ENCODE measurements around the gene IL17C. TPM values are rescaled to one million over a fixed set of nuclear protein-coding genes. Genes with fewer than 3 reads are reported as not detected.
A peak's percentile ranks its signal among the peaks of the same experiment; 100 is the strongest.

IL17C gene
- total RNA-seq, 5 donors from 2014 or later (not counting 1 experiment from before 2014, with no cell fraction given) = 0.35 to 0.93 (median 0.39) TPM; not detected in 2

DNA sequence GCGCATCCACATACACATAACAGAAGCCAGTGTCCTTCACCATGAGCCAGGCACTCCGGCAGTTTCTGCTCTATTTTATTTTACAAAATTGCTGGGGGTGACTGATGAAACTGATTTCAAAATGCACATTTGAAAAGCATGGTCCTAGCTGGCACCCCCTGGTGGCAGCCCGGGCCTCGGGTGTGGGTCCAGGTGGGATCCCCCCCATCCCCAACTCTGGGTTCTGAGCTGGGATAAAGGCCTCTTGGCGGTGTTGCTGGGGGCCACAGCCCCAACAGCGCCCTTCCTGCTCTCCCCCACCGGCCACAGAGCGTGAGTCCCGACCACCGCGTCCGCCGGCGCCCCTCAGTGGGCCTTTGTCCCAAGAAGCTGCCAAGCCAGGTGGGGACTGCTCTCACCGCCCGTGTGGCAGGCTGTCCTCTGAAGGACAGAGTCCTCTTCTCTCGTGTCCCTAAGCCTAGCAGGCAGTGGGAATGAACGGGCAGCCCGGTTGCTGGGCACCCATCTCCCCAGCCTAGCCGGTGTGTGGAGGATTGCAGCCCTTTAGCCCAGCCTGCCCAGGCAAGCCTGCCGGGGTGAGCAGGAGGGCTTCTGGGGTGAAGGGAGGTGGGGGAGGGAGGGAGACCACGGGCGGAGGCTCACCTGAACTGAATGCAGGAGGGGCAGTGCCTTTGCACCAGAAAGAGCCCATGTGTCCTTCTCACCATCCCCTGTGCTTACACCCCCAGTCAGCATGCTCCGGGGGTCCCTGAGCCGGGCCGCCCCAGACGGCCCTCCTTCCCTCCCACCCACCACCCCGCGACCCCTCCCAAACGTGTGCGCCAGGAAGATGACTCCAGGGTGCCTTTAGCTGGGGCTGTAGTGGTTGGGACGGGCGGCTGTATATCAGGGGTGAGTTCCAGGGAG, 47.0 kb downstream of the IL17C start:
- peaks cover 52 to 60% (median 55%) of the 10 kb centered on the region in 3 donors for H3K4me1 Mint-ChIP-seq
- no peaks in the 10 kb centered on the region for H3K9me3 Mint-ChIP-seq
- Histone ChIP-seq H3K4me1 (ENCODE audit: control insufficient read depth in 1 of 2, extremely low read depth in 1 of 2, insufficient read depth in 2 of 2, low read length in 2 of 2) (peaks cover 20 to 67% of the 10 kb centered on the region in 2 experiments), H3K27me3 (replicated peaks in 1 of 2; ENCODE audit: control insufficient read depth in 2 of 2, extremely low read depth in 1 of 2, insufficient read depth in 2 of 2, low read length in 1 of 2) (peaks cover 0 to 5% of the 10 kb centered on the region in 2 experiments), H3K9me3 (no peaks in the 10 kb centered on the region), H3K36me3 (ENCODE audit: control insufficient read depth in 2 of 2, extremely low read depth in 1 of 2, insufficient read depth in 1 of 2, low read length in 1 of 2) (peaks cover 4 to 8% of the 10 kb centered on the region in 2 donors), H3K4me3 (ENCODE audit: control insufficient read depth in 1 of 2, extremely low read depth in 1 of 2, low read length in 1 of 2) (peak overlapping the region; percentile 69 to 94), H3K27ac (ENCODE audit: low read length) (peak overlapping the region; percentile 54)
- WGBS (ENCODE audit: insufficient coverage) = 17% methylated on average over 20 of the region's 33 CpGs
- H3K4me3 Mint-ChIP-seq = peak overlapping the region; percentile 77 to 81 (median 79)
- POLR2A ChIA-PET = no interaction called here
- no peaks in the 10 kb centered on the region for H3K36me3 Mint-ChIP-seq
- H3K27me3 Mint-ChIP-seq = no peaks in the 10 kb centered on the region
- peak in 27 of 35 experiments; percentile 36 to 71 (median 60) for DNase-seq
- H3K27ac Mint-ChIP-seq = peak overlapping the region; percentile 39 to 82
- CTCF ChIA-PET = interaction anchor here (0.6 to 1.1 kb wide), 3 partner anchors 10 to 22 kb away, joined by 3 to 6 read pairs (median 3); no protein-coding TSS in a partner anchor
- ATAC-seq (replicated peaks in 1 of 4) = peak; percentile 10 to 18 (median 16)

- peaks cover 0 to 2% of the 10 kb centered on the region in 2 donors for H3K27me3 Mint-ChIP-seq
- H3K27ac ChIP-seq (ENCODE audit: low read length) = peak overlapping the region; percentile 54
- peaks cover 17 to 67% of the 10 kb centered on the region in 2 experiments for H3K4me1 ChIP-seq (ENCODE audit: control insufficient read depth in 1 of 2, extremely low read depth in 1 of 2, insufficient read depth in 2 of 2, low read length in 2 of 2)
- CTCF ChIA-PET = interaction anchor here (0.6 to 1.1 kb wide), 2 partner anchors 9 to 22 kb away, joined by 3 to 6 read pairs; no protein-coding TSS in a partner anchor
- peak overlapping the region; percentile 69 to 94 for H3K4me3 ChIP-seq (ENCODE audit: control insufficient read depth in 1 of 2, extremely low read depth in 1 of 2, low read length in 1 of 2)
- 0% methylated on average over 25 of the region's 25 CpGs for WGBS (ENCODE audit: insufficient coverage)
- no peaks in the 10 kb centered on the region for H3K9me3 Mint-ChIP-seq
- POLR2A ChIA-PET = no interaction called here
- H3K27ac Mint-ChIP-seq = peak overlapping the region; percentile 55 to 63
- H3K4me1 Mint-ChIP-seq = peaks cover 55 to 62% (median 59%) of the 10 kb centered on the region in 3 donors
- H3K4me3 Mint-ChIP-seq = peak overlapping the region; percentile 77 to 81 (median 79)
- H3K9me3 ChIP-seq = no peaks in the 10 kb centered on the region
- H3K27me3 ChIP-seq (replicated peaks in 1 of 2; ENCODE audit: control insufficient read depth in 2 of 2, extremely low read depth in 1 of 2, insufficient read depth in 2 of 2, low read length in 1 of 2) = peaks cover 0 to 5% of the 10 kb centered on the region in 2 experiments
- no peaks in the 10 kb centered on the region for H3K36me3 Mint-ChIP-seq
- peak; percentile 49 to 57 (median 55) for ATAC-seq (replicated peaks in 1 of 4)
- H3K36me3 ChIP-seq (ENCODE audit: control insufficient read depth in 2 of 2, extremely low read depth in 1 of 2, insufficient read depth in 1 of 2, low read length in 1 of 2) = peaks cover under 1 to 1% of the 10 kb centered on the region in 2 donors
- peak in 11 of 35 experiments; percentile 31 to 68 (median 45) for DNase-seq
Measured at GRCh38 chr16:88686062-88686438, 47.7 kb downstream of the IL17C start.

DNA sequence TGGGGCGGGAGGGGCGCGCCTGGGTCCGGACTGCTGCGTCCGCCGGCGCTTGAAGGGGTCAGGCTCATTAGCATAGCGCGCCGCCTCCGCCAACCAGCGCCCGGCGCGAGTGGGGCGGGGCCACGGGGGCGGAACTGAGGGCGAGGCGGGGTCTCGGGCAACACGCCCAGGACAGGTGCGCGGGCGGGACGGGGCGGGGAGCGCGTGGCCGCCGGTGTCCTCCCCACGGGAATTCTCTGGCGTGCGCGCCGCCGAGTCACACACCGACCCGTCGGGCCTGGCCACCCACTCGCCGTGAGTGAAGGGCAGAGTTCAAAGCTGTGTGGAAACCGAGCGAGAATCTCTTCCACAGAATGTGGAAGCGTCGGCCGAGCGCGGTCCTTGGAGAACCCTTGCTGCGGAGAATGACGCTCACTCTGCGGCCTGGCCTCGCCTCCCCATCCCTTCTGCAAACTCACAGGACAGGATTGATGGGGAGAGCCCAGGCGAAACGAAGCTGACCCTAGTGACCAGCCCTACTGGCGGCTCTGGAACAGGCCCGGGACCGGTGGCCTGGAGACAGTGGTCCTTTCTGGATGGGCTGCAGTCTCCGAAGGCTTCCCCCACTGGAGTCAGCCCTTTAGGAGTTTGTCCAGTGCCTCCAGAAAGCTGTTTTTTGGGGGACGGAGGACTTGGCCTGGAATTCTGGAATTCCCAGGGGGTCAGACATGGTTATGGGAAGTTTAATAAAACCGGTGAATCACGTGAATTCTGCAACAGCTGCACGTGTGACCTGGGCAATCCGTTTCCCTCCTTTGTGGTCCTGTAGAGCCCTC, 48.3 kb downstream of the IL17C start, which contains the start of gene SNAI3:
TSS of gene SNAI3 (minus strand) at position 69 of the 815 bp plus-strand sequence. CDS start 101 bp downstream, outside the sequence.
- DNase-seq (peak; percentile 44 to 88 (median 72)), ATAC-seq (replicated peaks in 1 of 4) (peak; percentile 82 to 85 (median 84))
- peak within 1 kb of the TSS; percentile 77 to 81 (median 79) for H3K4me3 Mint-ChIP-seq
- no peaks in the 10 kb centered on the region for H3K9me3 ChIP-seq
- H3K27ac Mint-ChIP-seq = peak within 1 kb of the TSS; percentile 63 to 82
- peaks cover 0 to 5% of the 10 kb centered on the region in 2 experiments for H3K27me3 ChIP-seq (replicated peaks in 1 of 2; ENCODE audit: control insufficient read depth in 2 of 2, extremely low read depth in 1 of 2, insufficient read depth in 2 of 2, low read length in 1 of 2)
- peak within 1 kb of the TSS; percentile 54 for H3K27ac ChIP-seq (ENCODE audit: low read length)
- no peaks in the 10 kb centered on the region for H3K36me3 Mint-ChIP-seq
- peaks cover 55 to 62% (median 57%) of the 10 kb centered on the region in 3 donors for H3K4me1 Mint-ChIP-seq
- H3K9me3 Mint-ChIP-seq = no peaks in the 10 kb centered on the region
- H3K4me1 ChIP-seq (ENCODE audit: control insufficient read depth in 1 of 2, extremely low read depth in 1 of 2, insufficient read depth in 2 of 2, low read length in 2 of 2) = peaks cover 18 to 67% of the 10 kb centered on the region in 2 experiments
- POLR2A ChIA-PET = interaction anchor here in 1 of 2 donors (1.0 kb wide), 1 partner anchor 15 kb away, joined by 4 read pairs; no protein-coding TSS in a partner anchor
- 8% methylated on average over 61 of the region's 65 CpGs for WGBS (ENCODE audit: insufficient coverage)
- CTCF ChIA-PET = interaction anchor here in 1 of 2 donors (0.6 kb wide), 1 partner anchor 9 kb away, joined by 6 read pairs; no protein-coding TSS in a partner anchor
- H3K36me3 ChIP-seq (ENCODE audit: control insufficient read depth in 2 of 2, extremely low read depth in 1 of 2, insufficient read depth in 1 of 2, low read length in 1 of 2) = no peaks in the 10 kb centered on the region
- H3K4me3 ChIP-seq (ENCODE audit: control insufficient read depth in 1 of 2, extremely low read depth in 1 of 2, low read length in 1 of 2) = peak within 1 kb of the TSS; percentile 69 to 94
- peaks cover 0 to 2% of the 10 kb centered on the region in 2 donors for H3K27me3 Mint-ChIP-seq

DNA sequence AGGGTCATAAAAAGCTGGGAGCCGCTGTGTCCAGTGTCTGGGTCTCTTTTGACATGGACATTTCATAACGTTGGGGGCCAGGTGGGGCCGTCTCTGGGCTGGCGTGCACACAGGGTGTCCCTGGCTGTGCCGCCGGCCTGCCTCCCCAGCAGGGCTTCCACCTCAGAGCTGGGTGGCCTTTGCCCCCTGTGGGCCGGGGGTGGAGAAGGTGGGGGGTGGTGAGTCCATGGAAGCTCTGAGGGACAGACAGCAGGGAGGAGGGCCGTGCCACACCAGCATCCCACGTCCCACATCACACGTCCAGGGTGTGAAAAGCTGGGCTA, 48.8 kb downstream of the IL17C start:
- 88% methylated on average over 7 of the region's 10 CpGs for WGBS (ENCODE audit: insufficient coverage)
- no peak for DNase-seq
- Mint-ChIP-seq H3K4me1 (peaks cover 55 to 62% (median 57%) of the 10 kb centered on the region in 3 donors), H3K4me3 (peak overlapping the region; percentile 39 to 81 (median 79)), H3K27ac (no peak overlapping the region), H3K9me3 (no peaks in the 10 kb centered on the region), H3K36me3 (no peaks in the 10 kb centered on the region), H3K27me3 (peaks cover 0 to 2% of the 10 kb centered on the region in 2 donors)
- Histone ChIP-seq H3K9me3 (no peaks in the 10 kb centered on the region), H3K4me1 (ENCODE audit: control insufficient read depth in 1 of 2, extremely low read depth in 1 of 2, insufficient read depth in 2 of 2, low read length in 2 of 2) (peaks cover 22 to 67% of the 10 kb centered on the region in 2 experiments), H3K4me3 (ENCODE audit: control insufficient read depth in 1 of 2, extremely low read depth in 1 of 2, low read length in 1 of 2) (no peak overlapping the region), H3K27me3 (replicated peaks in 1 of 2; ENCODE audit: control insufficient read depth in 2 of 2, extremely low read depth in 1 of 2, insufficient read depth in 2 of 2, low read length in 1 of 2) (peaks cover 0 to 5% of the 10 kb centered on the region in 2 experiments), H3K27ac (ENCODE audit: low read length) (no peak overlapping the region), H3K36me3 (ENCODE audit: control insufficient read depth in 2 of 2, extremely low read depth in 1 of 2, insufficient read depth in 1 of 2, low read length in 1 of 2) (no peaks in the 10 kb centered on the region)
- ChIA-PET CTCF (no interaction called here), POLR2A (interaction anchor here in 1 of 2 donors (1.0 kb wide), 1 partner anchor 15 kb away, joined by 4 read pairs; no protein-coding TSS in a partner anchor)
- ATAC-seq (replicated peaks in 1 of 4) = no peak

- no peaks in the 10 kb centered on the region for H3K9me3 ChIP-seq
- no peaks in the 10 kb centered on the region for H3K9me3 Mint-ChIP-seq
- H3K4me3 ChIP-seq (ENCODE audit: control insufficient read depth in 1 of 2, extremely low read depth in 1 of 2, low read length in 1 of 2) = no peak overlapping the region
- H3K27me3 Mint-ChIP-seq = peaks cover 0 to 2% of the 10 kb centered on the region in 2 donors
- H3K36me3 ChIP-seq (ENCODE audit: control insufficient read depth in 2 of 2, extremely low read depth in 1 of 2, insufficient read depth in 1 of 2, low read length in 1 of 2) = no peaks in the 10 kb centered on the region
- no peak overlapping the region for H3K27ac Mint-ChIP-seq
- peaks cover 26 to 68% of the 10 kb centered on the region in 2 experiments for H3K4me1 ChIP-seq (ENCODE audit: control insufficient read depth in 1 of 2, extremely low read depth in 1 of 2, insufficient read depth in 2 of 2, low read length in 2 of 2)
- H3K27ac ChIP-seq (ENCODE audit: low read length) = no peak overlapping the region
- no peak overlapping the region for H3K4me3 Mint-ChIP-seq
- H3K36me3 Mint-ChIP-seq = no peaks in the 10 kb centered on the region
- H3K27me3 ChIP-seq (replicated peaks in 1 of 2; ENCODE audit: control insufficient read depth in 2 of 2, extremely low read depth in 1 of 2, insufficient read depth in 2 of 2, low read length in 1 of 2) = peaks cover 0 to 5% of the 10 kb centered on the region in 2 experiments
- no CpG with 5 or more reads among the region's 3 CpGs for WGBS (ENCODE audit: insufficient coverage)
- POLR2A ChIA-PET = interaction anchor here in 1 of 2 donors (1.0 kb wide), 1 partner anchor 14 kb away, joined by 4 read pairs; no protein-coding TSS in a partner anchor
- no peak for ATAC-seq (replicated peaks in 1 of 4)
- DNase-seq = no peak
- peaks cover 56 to 63% (median 57%) of the 10 kb centered on the region in 3 donors for H3K4me1 Mint-ChIP-seq
- CTCF ChIA-PET = interaction anchor here in 1 of 2 donors (0.7 kb wide), 1 partner anchor 11 kb away, joined by 3 read pairs; no protein-coding TSS in a partner anchor
Measured at GRCh38 chr16:88687676-88688012, 49.3 kb downstream of the IL17C start.
